Left lung (tissue), 10 donors: ENCODE results near the gene CD1C. TPM values are rescaled to one million over a fixed set of nuclear protein-coding genes. Genes with fewer than 3 reads are reported as not detected.

Source experiments
- ATAC-seq: fragments of 200-7000 bp; cut with Tn5 transposase; one replicate; pipeline ENCODE4 v1.9.1; 2020; ENCODE audit warnings: moderate library complexity
- DNase-seq, 4 donors: peaks; one replicate each; pipeline ENCODE4 v3.0.0-alpha.2; 2013 to 2020
- H3K27ac ChIP-seq, 2 donors: fragments of 200-600 bp; sonication (generic) in 1 of 2; one replicate each; pipeline versions ENCODE4 v1.5.0 to v1.8.0; 2020 to 2021
- H3K27me3 ChIP-seq, 2 donors: fragments of 200-600 bp; sonication (generic) in 1 of 2; one replicate each; pipeline versions ENCODE4 v1.5.0 to v1.8.0; 2020 to 2021
- H3K36me3 ChIP-seq, 2 donors: fragments of 200-600 bp; sonication (generic) in 1 of 2; one replicate each; pipeline versions ENCODE4 v1.5.0 to v1.8.0; 2020 to 2021
- H3K4me1 ChIP-seq, 2 donors: fragments of 200-600 bp; one replicate each; pipeline ENCODE4 v1.8.0; 2021
- H3K4me3 ChIP-seq, 2 donors: fragments of 200-600 bp; sonication (generic) in 1 of 2; one replicate each; pipeline versions ENCODE4 v1.5.0 to v1.8.0; 2020 to 2021; ENCODE audit warnings: mild to moderate bottlenecking in 1 of 2
- H3K9me3 ChIP-seq, 2 donors: fragments of 200-600 bp; sonication (generic) in 1 of 2; one replicate each; pipeline versions ENCODE4 v1.5.0 to v1.8.0; 2020 to 2021
- CTCF ChIP-seq, 2 donors: fragments of 200-600 bp; sonication (generic) in 1 of 2; IDR thresholded peaks; one replicate each; pipeline versions ENCODE4 v1.5.0 to v1.8.0; 2021; ENCODE audit warnings: antibody characterized with exemption in 2 of 2
- intact Hi-C, 2 donors: fragments of 100-400 bp; cut with DNase I; formaldehyde crosslinking; loops; one replicate each; pipeline versions ENCODE4 v1.11.2 to v1.14.2; 2022
- polyA plus RNA-seq, 6 donors: library from polyadenylated mRNA; unstranded; fragments of 120-200 nt; gene quantifications; one replicate each; pipeline ENCODE4 v1.2.1, GENCODE V29; 2013; ENCODE audit not compliant: insufficient read length in 6 of 6
- total RNA-seq, 2 donors: library from RNA; stranded (reverse); fragmentation: NEBNext Ultra II Directional; extraction: Animal tissue kit (Norgen Biotek cat#: 25700); gene quantifications; one replicate each; pipeline ENCODE4 v1.2.1, GENCODE V29; 2021
- donor health status: DM: no; HTN: yes; CAD: no.
- donor health status: DM: no; HTN: no; CAD: no.

CD1C gene
- total and polyA plus RNA-seq, 8 donors: 0.76 to 2.8 (median 1.7) TPM

GRCh38 chr1:158324395-158324794, 34.7 kb downstream of the CD1C start:
- H3K27ac ChIP-seq: no peak overlapping the region

GRCh38 chr1:158327481-158327880, 37.8 kb downstream of the CD1C start:
- H3K4me3 ChIP-seq: no peak overlapping the region
- no peak overlapping the region for H3K27ac ChIP-seq
- peaks cover 0 to 16% of the 10 kb centered on the region in 2 donors for H3K27me3 ChIP-seq
- no peak for ATAC-seq
- no peaks in the 10 kb centered on the region for H3K9me3 ChIP-seq
- H3K36me3 ChIP-seq: no peaks in the 10 kb centered on the region
- intact Hi-C loops: no loop called here
- peaks cover 0 to 4% of the 10 kb centered on the region in 2 donors for H3K4me1 ChIP-seq
- TF ChIP-seq CTCF (IDR thresholded peaks at IDR 0.05): no peak
- no peak for DNase-seq

More at GRCh38 chr1:158324395-158324794, 34.7 kb downstream of the CD1C start:
- Histone ChIP-seq H3K36me3 (no peaks in the 10 kb centered on the region), H3K9me3 (peaks cover 0 to 3% of the 10 kb centered on the region in 2 donors), H3K4me3 (no peak overlapping the region), H3K27me3 (peaks cover 0 to 7% of the 10 kb centered on the region in 2 donors), H3K4me1 (peaks cover 0 to 4% of the 10 kb centered on the region in 2 donors)
- no peak for TF ChIP-seq CTCF (IDR thresholded peaks at IDR 0.05)
- intact Hi-C loops: no loop called here
- DNase-seq (no peak), ATAC-seq (no peak)

- no peak overlapping the region for H3K4me3 ChIP-seq
- ATAC-seq: no peak
- intact Hi-C loops: no loop called here
- H3K9me3 ChIP-seq: no peaks in the 10 kb centered on the region
- no peak for TF ChIP-seq CTCF (IDR thresholded peaks at IDR 0.05)
- peaks cover 0 to 16% of the 10 kb centered on the region in 2 donors for H3K27me3 ChIP-seq
- no peak overlapping the region for H3K27ac ChIP-seq
- DNase-seq: no peak
- H3K4me1 ChIP-seq: peaks cover 0 to 4% of the 10 kb centered on the region in 2 donors
- no peaks in the 10 kb centered on the region for H3K36me3 ChIP-seq
Observed at GRCh38 chr1:158328426-158328825, 38.7 kb downstream of the CD1C start.

- DNase-seq (no peak), ATAC-seq (no peak)
- no peak for TF ChIP-seq CTCF (IDR thresholded peaks at IDR 0.05)
- Histone ChIP-seq H3K9me3 (no peaks in the 10 kb centered on the region), H3K4me1 (peaks cover 0 to 4% of the 10 kb centered on the region in 2 donors), H3K27ac (no peak overlapping the region), H3K36me3 (no peaks in the 10 kb centered on the region), H3K27me3 (peaks cover 0 to 16% of the 10 kb centered on the region in 2 donors), H3K4me3 (no peak overlapping the region)
- intact Hi-C loops: no loop called here
Observed at GRCh38 chr1:158329300-158329699, 39.6 kb downstream of the CD1C start.

GRCh38 chr1:158329733-158330132, 40.0 kb downstream of the CD1C start:
- H3K9me3 ChIP-seq: no peaks in the 10 kb centered on the region
- ATAC-seq (peak; percentile 49), DNase-seq (no peak)
- TF ChIP-seq CTCF (IDR thresholded peaks at IDR 0.05): peak in 1 of 2 donors; percentile 13
- no peaks in the 10 kb centered on the region for H3K36me3 ChIP-seq
- H3K27ac ChIP-seq: no peak overlapping the region
- peaks cover 0 to 4% of the 10 kb centered on the region in 2 donors for H3K4me1 ChIP-seq
- H3K4me3 ChIP-seq: no peak overlapping the region
- intact Hi-C loops: no loop called here
- peaks cover 0 to 16% of the 10 kb centered on the region in 2 donors for H3K27me3 ChIP-seq
